ENCODE measurements around the gene PAK1.
A peak's percentile ranks its signal among the peaks of the same experiment; 100 is the strongest.

Gene PAK1

GRCh38 chr11:77411717-77412441 is 62.0 kb downstream of the PAK1 start:
- Histone ChIP-seq H3K4me3 (replicated peaks; ENCODE audit: low read depth, low read length) (peak overlapping the region; percentile 82), H3K27me3 (replicated peaks; ENCODE audit: control insufficient read depth, insufficient read depth, low read length) (no peaks in the 10 kb centered on the region), H3K36me3 (ENCODE audit: control insufficient read depth, insufficient read depth, low read length) (no peaks in the 10 kb centered on the region; the same call in 1 of the 2 replicates)
- peak; percentile 87 for DNase-seq (ENCODE audit: extremely low read depth, insufficient read length)
- TF ChIP-seq CTCF (IDR thresholded peaks at IDR 0.05; ENCODE audit: insufficient read depth, low read length, poor library complexity, severe bottlenecking) = peak; percentile 40

- TF ChIP-seq CTCF (IDR thresholded peaks at IDR 0.05; ENCODE audit: insufficient read depth, low read length, poor library complexity, severe bottlenecking) = no peak
- H3K27me3 ChIP-seq (replicated peaks; ENCODE audit: control insufficient read depth, insufficient read depth, low read length) = no peaks in the 10 kb centered on the region
- no peaks in the 10 kb centered on the region; the same call in none of the 2 replicates for H3K36me3 ChIP-seq (ENCODE audit: control insufficient read depth, insufficient read depth, low read length)
- DNase-seq (ENCODE audit: extremely low read depth, insufficient read length) = no peak
- peak overlapping the region; percentile 82 for H3K4me3 ChIP-seq (replicated peaks; ENCODE audit: low read depth, low read length)
Observed at GRCh38 chr11:77411137-77411707, 62.7 kb downstream of the PAK1 start.

- no peak for DNase-seq (ENCODE audit: extremely low read depth, insufficient read length)
Observed at GRCh38 chr11:77410076-77410827, 63.6 kb downstream of the PAK1 start.

GRCh38 chr11:77409046-77409445 is 64.8 kb downstream of the PAK1 start:
- Histone ChIP-seq H3K4me3 (replicated peaks; ENCODE audit: low read depth, low read length) (no peak overlapping the region), H3K27me3 (replicated peaks; ENCODE audit: control insufficient read depth, insufficient read depth, low read length) (no peaks in the 10 kb centered on the region), H3K36me3 (ENCODE audit: control insufficient read depth, insufficient read depth, low read length) (no peaks in the 10 kb centered on the region; the same call in none of the 2 replicates)
- no peak for TF ChIP-seq CTCF (IDR thresholded peaks at IDR 0.05; ENCODE audit: insufficient read depth, low read length, poor library complexity, severe bottlenecking)
- no peak for DNase-seq (ENCODE audit: extremely low read depth, insufficient read length)

More at GRCh38 chr11:77410076-77410827, 63.6 kb downstream of the PAK1 start:
- Histone ChIP-seq H3K4me3 (replicated peaks; ENCODE audit: low read depth, low read length) (peak overlapping the region; percentile 82), H3K36me3 (ENCODE audit: control insufficient read depth, insufficient read depth, low read length) (no peaks in the 10 kb centered on the region; the same call in none of the 2 replicates), H3K27me3 (replicated peaks; ENCODE audit: control insufficient read depth, insufficient read depth, low read length) (no peaks in the 10 kb centered on the region)
- TF ChIP-seq CTCF (IDR thresholded peaks at IDR 0.05; ENCODE audit: insufficient read depth, low read length, poor library complexity, severe bottlenecking) = no peak

GRCh38 chr11:77407613-77408012 is 66.3 kb downstream of the PAK1 start:
- no peak for TF ChIP-seq CTCF (IDR thresholded peaks at IDR 0.05; ENCODE audit: insufficient read depth, low read length, poor library complexity, severe bottlenecking)
- no peak for DNase-seq (ENCODE audit: extremely low read depth, insufficient read length)
- Histone ChIP-seq H3K27me3 (replicated peaks; ENCODE audit: control insufficient read depth, insufficient read depth, low read length) (no peaks in the 10 kb centered on the region), H3K36me3 (ENCODE audit: control insufficient read depth, insufficient read depth, low read length) (no peaks in the 10 kb centered on the region; the same call in none of the 2 replicates), H3K4me3 (replicated peaks; ENCODE audit: low read depth, low read length) (no peak overlapping the region)
